B cell (primary cell): ENCODE measurements around the gene PC. TPM values are rescaled to one million over a fixed set of nuclear protein-coding genes. Genes with fewer than 3 reads are reported as not detected.

Experiments used
- ATAC-seq: fragments of 200-7000 bp; cut with Tn5 transposase; one replicate; pipeline ENCODE4 v1.10.0; 2021; ENCODE audit warnings: low read depth, mild to moderate bottlenecking, moderate number of reproducible peaks, moderate library complexity
- CTCF ChIA-PET: fragments of 350-600 bp; sonication (Branson Sonifier 250); formaldehyde crosslinking; loops from one replicate; lab custom pipeline; 2021; ENCODE audit warnings: antibody characterized with exemption, inconsistent platforms; lab: Charles Lee
- POLR2A ChIA-PET: fragments of 350-600 bp; sonication (Branson Sonifier 250); formaldehyde crosslinking; loops from one replicate; lab custom pipeline; 2021; ENCODE audit warnings: antibody characterized with exemption; lab: Charles Lee
- DNase-seq: peaks from one replicate; pipeline ENCODE4 v3.0.0; 2013
- H2AFZ ChIP-seq: 2 replicates; pipeline ENCODE4 v1.6.1; 2012; ENCODE audit warnings: mild to moderate bottlenecking, low read depth, low read length; ENCODE audit not compliant: insufficient read depth, poor library complexity, severe bottlenecking
- H3K27ac ChIP-seq, 2 donors: 1 replicate in 1 of 2; 2 replicates in 1 of 2; pipeline ENCODE4 v1.5.1; 2012 to 2013; ENCODE audit warnings: low read length in 2 of 2, mild to moderate bottlenecking in 2 of 2, moderate library complexity in 1 of 2
- H3K27me3 ChIP-seq, 4 experiments: fragments of 200-600 bp in 1 of 4; sonication (generic) in 1 of 4; replicated peaks in 1 of 4; 1 replicate in 2 of 4; 2 replicates in 2 of 4; pipeline versions ENCODE4 v1.6.1 to v1.7.0; 2013 to 2016; ENCODE audit warnings: low read length in 3 of 4, mild to moderate bottlenecking in 2 of 4, mixed read lengths in 1 of 4, moderate library complexity in 1 of 4; ENCODE audit not compliant: insufficient read depth in 4 of 4, control insufficient read depth in 3 of 4; ENCODE audit errors: control extremely low read depth in 1 of 4
- H3K36me3 ChIP-seq, 2 experiments: replicated peaks in 1 of 2; 1 replicate in 1 of 2; 2 replicates in 1 of 2; pipeline versions ENCODE4 v1.6.1 to v1.7.1; 2013; ENCODE audit warnings: low read length in 1 of 2; ENCODE audit not compliant: insufficient read depth in 2 of 2, control insufficient read depth in 1 of 2; ENCODE audit errors: control extremely low read depth in 1 of 2, extremely low read depth in 1 of 2
- H3K4me1 ChIP-seq, 2 donors: fragments of 200-600 bp in 1 of 2; sonication (generic) in 1 of 2; 1 replicate in 1 of 2; 2 replicates in 1 of 2; pipeline versions ENCODE4 v1.5.1 to v1.6.1; 2013 to 2017; ENCODE audit warnings: low read length in 2 of 2; ENCODE audit not compliant: control insufficient read depth in 2 of 2, insufficient read depth in 2 of 2
- H3K4me2 ChIP-seq: replicated peaks from 2 replicates; pipeline ENCODE3; 2012; ENCODE audit warnings: mild to moderate bottlenecking, low read depth, low read length; ENCODE audit not compliant: poor library complexity, severe bottlenecking
- H3K4me3 ChIP-seq, 5 experiments: fragments of 200-600 bp in 1 of 5; sonication (generic) in 1 of 5; 1 replicate in 3 of 5; 2 replicates in 2 of 5; pipeline versions ENCODE4 v1.5.1 to v1.7.0; 2011 to 2016; ENCODE audit warnings: low read length in 4 of 5, mild to moderate bottlenecking in 4 of 5, low read depth in 2 of 5, control low read depth in 1 of 5, moderate library complexity in 1 of 5; ENCODE audit not compliant: insufficient read depth in 1 of 5; ENCODE audit errors: control extremely low read depth in 1 of 5, extremely low read depth in 1 of 5
- H3K79me2 ChIP-seq: fragments of 200-600 bp; sonication (generic); one replicate; pipeline ENCODE4 v1.6.0; 2016; ENCODE audit warnings: low read length; ENCODE audit not compliant: control insufficient read depth, insufficient read depth
- H3K9ac ChIP-seq: fragments of 200-600 bp; sonication (generic); 2 replicates; pipeline ENCODE4 v1.6.1; 2017; ENCODE audit warnings: mild to moderate bottlenecking, low read length, moderate library complexity
- H3K9me3 ChIP-seq, 3 donors: one replicate each; pipeline versions ENCODE4 v1.6.1 to v1.7.1; 2013; ENCODE audit warnings: low read length in 2 of 3; ENCODE audit not compliant: control insufficient read depth in 2 of 3, insufficient read depth in 1 of 3; ENCODE audit errors: control extremely low read depth in 1 of 3
- H4K20me1 ChIP-seq: 2 replicates; pipeline ENCODE4 v1.6.0; 2012; ENCODE audit warnings: mild to moderate bottlenecking, low read length; ENCODE audit not compliant: insufficient read depth, control insufficient read depth, poor library complexity, severe bottlenecking
- H3K27ac Mint-ChIP-seq: one replicate; pipeline ENCODE4 v1.8.0; 2021; ENCODE audit warnings: mixed read lengths
- H3K27me3 Mint-ChIP-seq: one replicate; pipeline ENCODE4 v1.8.0; 2021; ENCODE audit warnings: mixed read lengths
- H3K4me1 Mint-ChIP-seq: one replicate; pipeline ENCODE4 v1.8.0; 2021; ENCODE audit warnings: mixed read lengths
- H3K4me3 Mint-ChIP-seq: one replicate; pipeline ENCODE4 v1.8.0; 2021; ENCODE audit warnings: mixed read lengths
- H3K9me3 Mint-ChIP-seq: one replicate; pipeline ENCODE4 v1.8.0; 2022; ENCODE audit warnings: mixed read lengths; ENCODE audit not compliant: insufficient read depth
- EZH2 ChIP-seq: IDR thresholded peaks from 2 replicates; pipeline ENCODE4 v1.6.1; 2012; ENCODE audit warnings: borderline replicate concordance, low read depth, mild to moderate bottlenecking, moderate library complexity, low read length; ENCODE audit not compliant: insufficient read depth, poor library complexity, severe bottlenecking
- WGBS: methylation state at CpG from one replicate; pipeline ENCODE4 v1.1.5; 2013; ENCODE audit warnings: missing lambda C conversion rate; ENCODE audit not compliant: insufficient coverage; 5-methylcytosine and 5-hydroxymethylcytosine counted together
- intact Hi-C: fragments of 100-400 bp; cut with micrococcal nuclease; formaldehyde crosslinking; loops from one replicate; pipeline ENCODE4 v1.10.0; 2022
- polyA plus RNA-seq: library from polyadenylated mRNA; depleted of rRNA; stranded (reverse); fragments of >200 nt; gene quantifications from 2 replicates; pipeline ENCODE4 v1.2.3, GENCODE V29; 2012
- total RNA-seq, 2 donors: library from RNA; stranded (reverse); fragments of 120-200 nt in 1 of 2; gene quantifications; 1 replicate in 1 of 2; 2 replicates in 1 of 2; pipeline versions ENCODE4 v1.2.3 to v1.2.4, GENCODE V29; 2013 to 2022
- TF ChIP-seq, protein P1 (sequence below): fragments of 200-600 bp; IDR thresholded peaks from one replicate; pipeline ENCODE4 v1.8.0; 2022; ENCODE audit warnings: antibody characterized with exemption, mild to moderate bottlenecking

The PC gene
- total and polyA plus RNA-seq, 2 donors (not counting 1 experiment from before 2014, with no cell fraction given), result 1.5 to 4.4 TPM

DNA sequence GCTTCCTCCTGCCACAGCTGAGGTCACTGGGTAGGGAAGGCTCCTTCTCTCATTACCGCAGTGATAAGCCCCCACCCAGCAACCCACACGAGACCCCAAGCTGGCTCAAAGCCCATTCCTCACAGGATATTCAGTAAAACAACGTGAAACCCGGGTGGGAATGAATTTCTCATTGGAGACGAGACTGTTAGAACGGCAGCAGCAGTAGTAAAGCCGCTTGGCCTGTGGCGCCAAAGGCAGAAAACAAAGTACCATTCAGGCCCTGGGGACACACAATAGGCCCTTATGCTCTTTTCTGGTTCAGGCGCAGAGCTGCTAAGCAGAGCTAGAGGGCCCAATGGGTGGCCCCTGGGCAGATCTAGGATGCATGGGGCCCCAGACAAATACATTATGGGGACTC, 45.3 kb downstream of the PC start:
- Histone ChIP-seq H3K9ac (no peak overlapping the region), H3K27me3 (no peaks in the 10 kb centered on the region), H3K36me3 (no peaks in the 10 kb centered on the region), H3K27ac (no peak overlapping the region), H3K4me1 (no peaks in the 10 kb centered on the region), H3K4me3 (no peak overlapping the region), H2AFZ (no peak overlapping the region), H3K79me2 (no peaks in the 10 kb centered on the region), H3K4me2 (no peak overlapping the region), H3K9me3 (no peaks in the 10 kb centered on the region), H4K20me1 (no peaks in the 10 kb centered on the region)
- DNase-seq (no peak), ATAC-seq (no peak)
- 90% methylated on average over 9 of the region's 9 CpGs for WGBS
- H3K4me1 Mint-ChIP-seq, result no peaks in the 10 kb centered on the region
- no peak overlapping the region for H3K27ac Mint-ChIP-seq
- no peaks in the 10 kb centered on the region for H3K9me3 Mint-ChIP-seq
- H3K4me3 Mint-ChIP-seq, result no peak overlapping the region
- POLR2A ChIA-PET, result no interaction called here
- intact Hi-C loops, result no loop called here
- no peak for TF ChIP-seq EZH2
- TF ChIP-seq, protein P1, sequence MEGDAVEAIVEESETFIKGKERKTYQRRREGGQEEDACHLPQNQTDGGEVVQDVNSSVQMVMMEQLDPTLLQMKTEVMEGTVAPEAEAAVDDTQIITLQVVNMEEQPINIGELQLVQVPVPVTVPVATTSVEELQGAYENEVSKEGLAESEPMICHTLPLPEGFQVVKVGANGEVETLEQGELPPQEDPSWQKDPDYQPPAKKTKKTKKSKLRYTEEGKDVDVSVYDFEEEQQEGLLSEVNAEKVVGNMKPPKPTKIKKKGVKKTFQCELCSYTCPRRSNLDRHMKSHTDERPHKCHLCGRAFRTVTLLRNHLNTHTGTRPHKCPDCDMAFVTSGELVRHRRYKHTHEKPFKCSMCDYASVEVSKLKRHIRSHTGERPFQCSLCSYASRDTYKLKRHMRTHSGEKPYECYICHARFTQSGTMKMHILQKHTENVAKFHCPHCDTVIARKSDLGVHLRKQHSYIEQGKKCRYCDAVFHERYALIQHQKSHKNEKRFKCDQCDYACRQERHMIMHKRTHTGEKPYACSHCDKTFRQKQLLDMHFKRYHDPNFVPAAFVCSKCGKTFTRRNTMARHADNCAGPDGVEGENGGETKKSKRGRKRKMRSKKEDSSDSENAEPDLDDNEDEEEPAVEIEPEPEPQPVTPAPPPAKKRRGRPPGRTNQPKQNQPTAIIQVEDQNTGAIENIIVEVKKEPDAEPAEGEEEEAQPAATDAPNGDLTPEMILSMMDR, result no peak
- H3K27me3 Mint-ChIP-seq, result peaks cover 7% of the 10 kb centered on the region
- CTCF ChIA-PET, result no interaction called here

DNA sequence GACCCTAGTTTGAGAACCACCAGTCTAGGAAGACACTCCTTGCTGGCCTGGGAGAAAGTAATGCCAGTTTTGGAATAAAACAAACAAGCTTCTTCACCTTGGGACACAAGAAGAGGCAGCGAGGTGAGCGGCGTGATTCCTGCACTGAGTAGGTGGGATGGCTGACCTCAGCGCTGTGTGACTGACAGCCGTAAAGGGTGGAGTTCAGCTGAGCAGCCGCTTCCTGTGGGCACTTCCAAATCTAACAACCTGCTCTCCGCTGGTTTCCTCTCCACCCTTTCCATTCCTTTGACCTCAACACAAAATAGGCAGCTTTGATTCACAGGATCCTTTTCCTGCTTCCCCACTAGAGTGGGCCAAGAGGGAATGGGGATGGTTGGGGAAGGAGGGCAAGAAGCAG, 45.8 kb downstream of the PC start:
- Histone ChIP-seq H3K79me2 (no peaks in the 10 kb centered on the region), H3K9ac (no peak overlapping the region), H4K20me1 (no peaks in the 10 kb centered on the region), H3K36me3 (no peaks in the 10 kb centered on the region), H3K4me1 (no peaks in the 10 kb centered on the region), H3K4me3 (no peak overlapping the region), H3K27ac (no peak overlapping the region), H3K27me3 (no peaks in the 10 kb centered on the region), H2AFZ (no peak overlapping the region), H3K9me3 (no peaks in the 10 kb centered on the region), H3K4me2 (no peak overlapping the region)
- H3K9me3 Mint-ChIP-seq, result no peaks in the 10 kb centered on the region
- ChIA-PET POLR2A (no interaction called here), CTCF (no interaction called here)
- no peaks in the 10 kb centered on the region for H3K4me1 Mint-ChIP-seq
- H3K4me3 Mint-ChIP-seq, result no peak overlapping the region
- 97% methylated on average over 5 of the region's 7 CpGs for WGBS
- peaks cover 9% of the 10 kb centered on the region for H3K27me3 Mint-ChIP-seq
- no peak for TF ChIP-seq EZH2
- TF ChIP-seq, protein P1, result no peak
- DNase-seq (no peak), ATAC-seq (no peak)
- intact Hi-C loops, result no loop called here
- no peak overlapping the region for H3K27ac Mint-ChIP-seq
